Measurements from ENCODE around the gene NOXA1. TPM values are rescaled to one million over a fixed set of nuclear protein-coding genes. Genes with fewer than 3 reads are reported as not detected.

NOXA1 gene
- total RNA-seq, 1 experiment from 2014 or later, result 0.17 TPM

GRCh38 chr9:137482094-137482781 is 59.0 kb downstream of the NOXA1 start:
- DNase-seq (ENCODE audit: low read depth), result peak; percentile 74

Other genes starting within 250 kb of the NOXA1 start
- 21.9 and 24.4 TPM in 2 replicates for gene ANAPC2, start 234.8 kb upstream of the NOXA1 start, total RNA-seq (2014; rRNA removed)
- gene SSNA1, start 234.7 kb upstream of the NOXA1 start, total RNA-seq (2014; rRNA removed), result 108 and 115 TPM in 2 replicates
- 6.3 and 10.7 TPM in 2 replicates for gene TPRN, start 222.7 kb upstream of the NOXA1 start, total RNA-seq (2014; rRNA removed)
- gene TMEM203, start 217.7 kb upstream of the NOXA1 start, total RNA-seq (2014; rRNA removed), result 45.7 and 50.1 TPM in 2 replicates
- gene NDOR1, start 217.7 kb upstream of the NOXA1 start, total RNA-seq (2014; rRNA removed), result 15.4 and 16.9 TPM in 2 replicates
- 0.26 TPM in 1 of 2 replicates, not detected in the other for gene RNF208, start 201.2 kb upstream of the NOXA1 start, total RNA-seq (2014; rRNA removed)
- 4.1 and 4.4 TPM in 2 replicates for gene CYSRT1, start 198.2 kb upstream of the NOXA1 start, total RNA-seq (2014; rRNA removed)
- 0.06 and 0.23 TPM in 2 replicates for gene RNF224, start 195.9 kb upstream of the NOXA1 start, total RNA-seq (2014; rRNA removed)
- 0.06 TPM in 1 of 2 replicates, not detected in the other for gene SLC34A3, start 192.5 kb upstream of the NOXA1 start, total RNA-seq (2014; rRNA removed)
- 517 and 586 TPM in 2 replicates for gene TUBB4B, start 182.1 kb upstream of the NOXA1 start, total RNA-seq (2014; rRNA removed)
- gene STPG3, start 172.1 kb upstream of the NOXA1 start, total RNA-seq (2014; rRNA removed), result not detected in 2 replicates
- gene NELFB, start 168.1 kb upstream of the NOXA1 start, total RNA-seq (2014; rRNA removed), result 60.7 and 61.8 TPM in 2 replicates
- gene TOR4A, start 145.7 kb upstream of the NOXA1 start, total RNA-seq (2014; rRNA removed), result 2.6 and 2.8 TPM in 2 replicates
- 0.06 TPM in 1 of 2 replicates, not detected in the other for gene NRARP, start 121.1 kb upstream of the NOXA1 start, total RNA-seq (2014; rRNA removed)
- gene EXD3, start 231 bp upstream of the NOXA1 start, total RNA-seq (2014; rRNA removed), result 4.0 and 6.5 TPM in 2 replicates
- gene ENTPD8, start 18.0 kb downstream of the NOXA1 start, total RNA-seq (2014; rRNA removed), result not detected in 2 replicates
- 53.7 and 64.0 TPM in 2 replicates for gene NSMF, start 35.9 kb downstream of the NOXA1 start, total RNA-seq (2014; rRNA removed)
- gene PNPLA7, start 127.0 kb downstream of the NOXA1 start, total RNA-seq (2014; rRNA removed), result 0.17 and 0.26 TPM in 2 replicates
- 63.0 and 66.9 TPM in 2 replicates for gene MRPL41, start 128.5 kb downstream of the NOXA1 start, total RNA-seq (2014; rRNA removed)
- gene DPH7, start 155.5 kb downstream of the NOXA1 start, total RNA-seq (2014; rRNA removed), result 26.4 and 36.6 TPM in 2 replicates
- gene ZMYND19, start 167.1 kb downstream of the NOXA1 start, total RNA-seq (2014; rRNA removed), result 36.1 and 38.5 TPM in 2 replicates
- gene ARRDC1, start 182.3 kb downstream of the NOXA1 start, total RNA-seq (2014; rRNA removed), result 13.6 and 16.4 TPM in 2 replicates
- gene EHMT1, start 195.6 kb downstream of the NOXA1 start, total RNA-seq (2014; rRNA removed), result 34.8 and 43.5 TPM in 2 replicates